ENCODE data around the gene NFATC1. TPM values are rescaled to one million over a fixed set of nuclear protein-coding genes. Genes with fewer than 3 reads are reported as not detected.

NFATC1 gene
- total RNA-seq, 4 donors from 2014 or later = 10.1 to 15.0 (median 12.7) TPM

DNA sequence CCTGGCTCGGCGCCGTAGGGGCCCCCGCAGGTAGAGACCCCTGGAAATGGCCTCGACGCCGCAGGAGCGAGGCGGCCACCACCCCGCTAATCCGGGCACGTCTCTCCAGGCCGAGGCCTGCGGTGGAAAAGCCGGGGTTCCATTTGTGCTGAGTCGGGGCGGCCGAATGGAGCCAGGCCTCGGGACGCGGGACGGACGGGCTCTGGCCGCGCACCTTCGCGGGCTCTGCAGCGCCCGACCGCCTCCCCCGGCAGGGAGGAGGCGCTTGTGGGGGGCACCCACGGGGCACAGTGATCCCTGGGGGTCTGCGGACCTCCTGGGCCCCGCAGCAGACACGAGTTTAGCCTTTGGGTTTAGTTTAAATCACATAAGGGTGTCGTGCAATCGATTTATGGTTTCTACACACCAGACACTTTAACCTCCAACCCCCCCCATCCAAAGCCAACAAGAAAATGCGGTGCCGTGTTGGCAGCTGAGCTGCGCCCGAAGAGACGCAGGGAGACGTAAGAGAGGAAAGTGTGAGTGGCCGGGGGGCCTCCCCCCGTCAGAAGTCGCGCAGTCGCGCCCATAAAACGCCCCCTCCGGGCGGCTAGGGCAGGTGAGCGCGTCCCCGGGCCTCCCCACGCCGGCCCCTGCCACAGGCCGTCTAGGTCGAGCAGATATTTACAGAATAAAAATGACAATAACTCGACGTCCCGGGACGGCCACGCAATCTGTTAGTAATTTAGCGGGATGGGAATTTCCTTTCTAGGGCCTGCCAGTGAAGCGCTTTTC, 1.0 kb upstream of the NFATC1 start:
- Histone ChIP-seq H3K4me3 (replicated peaks in 1 of 3) (peak overlapping the region in 2 of 3 donors; percentile 51), H3K9me3 (no peaks in the 10 kb centered on the region), H3K36me3 (no peaks in the 10 kb centered on the region), H3K27me3 (peaks cover under 1% of the 10 kb centered on the region), H3K4me1 (peaks cover 29 to 35% of the 10 kb centered on the region in 2 donors), H3K27ac (peak overlapping the region; percentile 75 to 86 (median 79))
- TF ChIP-seq POLR2A (IDR thresholded peaks at IDR 0.05) = no peak
- TF ChIP-seq, protein P1, sequence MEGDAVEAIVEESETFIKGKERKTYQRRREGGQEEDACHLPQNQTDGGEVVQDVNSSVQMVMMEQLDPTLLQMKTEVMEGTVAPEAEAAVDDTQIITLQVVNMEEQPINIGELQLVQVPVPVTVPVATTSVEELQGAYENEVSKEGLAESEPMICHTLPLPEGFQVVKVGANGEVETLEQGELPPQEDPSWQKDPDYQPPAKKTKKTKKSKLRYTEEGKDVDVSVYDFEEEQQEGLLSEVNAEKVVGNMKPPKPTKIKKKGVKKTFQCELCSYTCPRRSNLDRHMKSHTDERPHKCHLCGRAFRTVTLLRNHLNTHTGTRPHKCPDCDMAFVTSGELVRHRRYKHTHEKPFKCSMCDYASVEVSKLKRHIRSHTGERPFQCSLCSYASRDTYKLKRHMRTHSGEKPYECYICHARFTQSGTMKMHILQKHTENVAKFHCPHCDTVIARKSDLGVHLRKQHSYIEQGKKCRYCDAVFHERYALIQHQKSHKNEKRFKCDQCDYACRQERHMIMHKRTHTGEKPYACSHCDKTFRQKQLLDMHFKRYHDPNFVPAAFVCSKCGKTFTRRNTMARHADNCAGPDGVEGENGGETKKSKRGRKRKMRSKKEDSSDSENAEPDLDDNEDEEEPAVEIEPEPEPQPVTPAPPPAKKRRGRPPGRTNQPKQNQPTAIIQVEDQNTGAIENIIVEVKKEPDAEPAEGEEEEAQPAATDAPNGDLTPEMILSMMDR (IDR thresholded peaks at IDR 0.05) = no peak
- intact Hi-C loops (cut with DNase I) = no loop called here
- WGBS, 2 donors = 2 to 3% methylated on average over 29 to 43 of the region's 67 CpGs
- DNase-seq = no peak

DNA sequence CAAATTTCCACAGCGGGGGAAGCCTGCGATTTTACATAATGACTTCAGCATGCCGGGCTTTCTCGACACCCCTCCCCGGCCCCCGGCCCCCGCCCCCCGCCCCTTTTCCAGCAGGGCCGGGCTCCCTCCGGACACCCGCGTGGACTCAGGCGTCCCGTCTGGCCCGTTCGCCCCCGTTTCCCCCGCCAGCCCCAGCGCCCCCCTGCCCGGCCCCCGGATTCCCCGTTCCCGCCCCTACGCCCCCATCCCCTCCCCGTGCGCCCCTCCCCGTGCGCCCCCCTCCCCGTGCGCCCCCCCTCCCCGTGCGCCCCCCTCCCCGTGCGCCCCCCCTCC, 456 bp upstream of the NFATC1 start:
- H3K27ac ChIP-seq = peak overlapping the region in 2 of 3 donors; percentile 79 to 86
- no peaks in the 10 kb centered on the region for H3K9me3 ChIP-seq
- H3K4me3 ChIP-seq (replicated peaks in 1 of 3) = peak overlapping the region in 1 of 3 donors; percentile 51
- DNase-seq = no peak
- intact Hi-C loops (cut with DNase I) = no loop called here
- TF ChIP-seq, protein P1 (IDR thresholded peaks at IDR 0.05) = no peak
- no peak for TF ChIP-seq POLR2A (IDR thresholded peaks at IDR 0.05)
- 0% methylated on average over 4 to 10 of the region's 34 CpGs for WGBS, 2 donors
- peaks cover 31 to 35% of the 10 kb centered on the region in 2 donors for H3K4me1 ChIP-seq
- no peaks in the 10 kb centered on the region for H3K36me3 ChIP-seq
- H3K27me3 ChIP-seq = no peaks in the 10 kb centered on the region

DNA sequence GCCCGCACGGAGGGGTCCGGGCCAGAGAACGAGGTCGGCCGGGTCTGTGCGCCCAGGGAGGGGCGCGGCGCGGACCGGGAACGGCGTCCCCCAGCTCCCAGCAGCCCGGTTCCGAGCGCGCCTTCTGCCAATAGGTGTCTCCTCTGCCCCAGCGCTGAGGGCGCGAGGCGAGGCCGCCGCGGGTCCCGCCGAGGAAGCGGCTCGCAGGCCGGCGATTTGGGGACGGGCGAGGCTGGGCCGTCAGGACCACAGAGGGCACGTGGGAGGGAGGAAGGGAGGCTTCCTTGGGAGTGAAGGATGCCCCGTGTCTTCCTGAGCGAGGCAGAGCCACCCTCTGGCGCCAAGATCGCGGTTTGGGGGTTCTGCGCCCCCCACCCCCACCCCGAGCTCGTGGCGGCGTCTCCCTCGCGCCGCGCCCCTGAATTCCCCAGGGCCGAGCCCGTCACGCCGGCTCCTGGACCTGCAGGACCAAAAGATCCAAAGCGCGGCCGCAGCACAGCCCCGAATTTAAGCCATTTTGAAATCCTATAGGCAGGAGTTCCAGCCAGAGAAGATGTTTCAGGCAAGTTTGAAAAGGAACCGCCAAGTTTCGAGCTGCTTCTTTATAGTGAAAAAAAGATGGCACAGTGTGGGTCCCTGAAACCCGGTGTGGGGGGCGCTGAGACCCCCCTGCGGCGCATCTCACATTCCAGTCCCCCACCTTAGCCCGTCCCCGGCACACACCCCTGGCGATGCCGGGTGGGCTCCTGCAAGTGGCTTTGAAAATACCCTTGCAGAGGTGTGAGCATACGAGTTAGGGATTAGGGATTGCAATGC, 909 bp downstream of the NFATC1 start:
- Histone ChIP-seq H3K4me1 (peaks cover 31 to 35% of the 10 kb centered on the region in 2 donors), H3K36me3 (no peaks in the 10 kb centered on the region), H3K9me3 (no peaks in the 10 kb centered on the region), H3K4me3 (replicated peaks in 1 of 3) (peak overlapping the region in 1 of 3 donors; percentile 63), H3K27me3 (no peaks in the 10 kb centered on the region), H3K27ac (peak overlapping the region in 2 of 3 donors; percentile 58 to 71)
- WGBS, 2 donors = 11 to 21% methylated on average over 23 to 44 of the region's 68 CpGs
- intact Hi-C loops (cut with DNase I) = no loop called here
- peak; percentile 54 to 63 for DNase-seq
- TF ChIP-seq, protein P1 (IDR thresholded peaks at IDR 0.05) = peak in 1 of 6 experiments; percentile 14
- no peak for TF ChIP-seq POLR2A (IDR thresholded peaks at IDR 0.05)

DNA sequence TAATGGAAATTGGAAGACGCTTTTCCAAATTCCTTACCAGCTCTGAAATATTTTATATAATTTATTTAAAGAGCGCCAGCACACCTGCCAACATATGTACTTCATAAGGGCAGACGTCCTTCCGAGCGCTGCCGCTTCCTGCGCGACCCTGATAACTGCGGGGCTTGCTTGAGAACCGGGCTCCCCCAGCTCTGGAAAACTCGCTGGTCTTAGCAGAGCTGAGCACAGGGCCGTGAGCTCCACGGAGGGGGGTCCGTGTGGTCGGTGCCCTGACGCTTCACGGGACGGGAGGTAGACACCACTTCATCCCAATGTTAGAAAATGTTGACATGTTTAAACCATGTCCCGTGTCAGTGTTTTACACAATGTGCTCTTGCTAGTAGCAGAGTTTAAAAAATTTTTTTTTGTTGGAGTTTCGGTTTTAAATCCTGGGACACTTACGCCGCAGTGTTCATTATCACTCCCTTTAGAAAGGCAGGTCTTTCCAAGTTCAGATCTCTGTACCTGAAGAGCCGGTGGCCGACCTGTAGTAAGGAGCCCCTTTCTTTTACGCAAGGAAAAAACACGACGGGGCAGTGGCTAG, 1.6 kb downstream of the NFATC1 start:
- Histone ChIP-seq H3K9me3 (no peaks in the 10 kb centered on the region), H3K36me3 (no peaks in the 10 kb centered on the region), H3K27me3 (no peaks in the 10 kb centered on the region), H3K4me1 (peaks cover 31 to 36% of the 10 kb centered on the region in 2 donors), H3K27ac (no peak overlapping the region), H3K4me3 (replicated peaks in 1 of 3) (no peak overlapping the region)
- TF ChIP-seq POLR2A (IDR thresholded peaks at IDR 0.05) = no peak
- TF ChIP-seq, protein P1 (IDR thresholded peaks at IDR 0.05) = no peak
- no peak for DNase-seq
- intact Hi-C loops (cut with DNase I) = no loop called here
- 39 to 60% methylated on average over 25 to 27 of the region's 27 CpGs for WGBS, 2 donors

All from thyroid gland (tissue), 4 donors.